ENCODE data around the gene CEP89.
"Not testable (repeated sequence)": the region's sequence is repeated elsewhere in the genome, so short reads cannot be mapped to it uniquely, and the experiment has no call there.

The CEP89 gene

DNA sequence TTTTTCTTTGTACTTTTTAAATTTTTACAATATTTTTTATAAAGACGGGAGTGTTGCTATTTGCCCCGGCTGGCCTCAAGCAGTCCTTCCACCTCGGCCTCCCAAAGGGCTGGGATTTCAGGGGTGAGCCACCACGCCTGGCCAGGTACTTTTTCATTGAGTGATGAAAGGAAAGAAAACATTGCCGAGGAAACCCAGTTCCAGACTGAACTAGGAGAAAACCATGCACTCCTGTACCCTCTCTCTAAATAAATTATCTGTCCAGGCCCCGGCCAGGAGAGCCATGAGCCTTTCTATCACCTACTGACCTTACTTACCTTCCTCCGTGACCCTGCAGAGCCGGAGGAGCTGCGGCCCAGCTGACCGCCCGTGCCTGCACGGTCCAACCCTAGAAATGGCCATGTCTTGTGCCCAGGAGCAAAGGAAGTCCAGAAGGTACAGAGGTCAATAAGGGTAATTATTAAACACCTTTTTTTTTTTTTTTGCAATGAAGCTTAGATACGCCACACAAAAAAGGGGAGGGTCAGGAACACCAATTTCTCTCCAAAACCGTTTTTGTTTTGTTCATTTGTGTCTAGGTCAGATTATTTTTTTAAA, 102.3 kb downstream of the CEP89 start, which contains the start of gene SLC7A9:
Gene SLC7A9 (minus strand): TSS at position 399 of the 597 bp plus-strand sequence. CDS start 1,233 bp downstream, outside the sequence.
- peak; percentile 23 for DNase-seq (ENCODE audit: low spot score)

DNA sequence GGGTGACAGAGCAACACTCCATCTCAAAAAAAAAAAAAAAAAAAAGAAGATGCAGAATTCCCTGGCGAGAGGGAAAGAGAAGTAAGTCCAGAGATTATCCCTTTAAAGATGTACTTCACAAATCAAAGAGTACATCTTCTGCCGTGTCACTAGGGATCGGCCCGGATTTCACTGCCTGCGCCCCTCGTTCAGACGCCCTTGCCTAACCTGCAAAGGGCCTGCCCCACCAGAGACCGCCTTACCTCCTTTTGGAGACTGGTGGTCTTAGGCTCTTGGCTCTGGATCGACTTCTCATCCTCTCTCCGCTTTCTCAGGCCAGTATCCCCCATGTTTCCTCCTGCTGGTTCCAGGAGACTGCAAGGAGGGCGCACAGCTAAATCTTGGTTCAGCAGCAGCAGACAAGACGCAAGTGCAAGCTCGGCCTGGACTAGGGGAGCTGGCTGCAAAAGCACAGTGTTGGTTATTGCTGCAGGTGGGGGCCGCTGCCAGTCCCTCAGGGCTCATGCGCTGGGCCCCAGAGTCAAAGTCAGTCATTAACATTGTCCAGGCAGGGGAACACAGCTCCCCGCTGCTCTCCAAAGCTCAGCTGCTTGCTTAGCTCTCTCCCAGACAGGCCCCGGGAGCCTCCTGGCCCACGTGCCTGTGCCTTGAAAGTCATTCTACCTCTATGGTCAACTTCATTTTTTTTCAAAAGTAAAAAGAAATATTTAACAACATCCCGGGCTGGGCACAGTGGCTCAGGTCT, 103.4 kb downstream of the CEP89 start:
- DNase-seq (ENCODE audit: low spot score) = no peak

DNA sequence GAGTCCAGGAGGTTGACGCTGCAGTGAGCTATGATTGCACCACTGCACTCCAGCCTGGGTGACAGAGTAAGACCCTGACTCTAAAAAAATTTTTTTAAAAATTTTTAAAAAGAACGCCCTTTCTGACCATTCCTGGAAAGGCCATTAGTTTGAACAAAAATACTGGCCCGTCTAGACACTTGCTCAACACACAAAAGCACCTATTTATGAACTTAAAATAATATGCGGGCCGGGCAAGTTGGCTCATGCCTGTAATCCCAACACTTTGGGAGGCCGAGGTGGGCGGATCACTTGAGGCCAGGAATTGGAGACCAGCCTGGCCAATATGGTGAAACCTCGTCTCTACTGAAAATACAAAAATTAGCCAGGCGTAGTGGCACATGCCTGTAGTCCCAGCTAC, 104.3 kb downstream of the CEP89 start:
- not testable (repeated sequence) for DNase-seq (ENCODE audit: low spot score)

DNA sequence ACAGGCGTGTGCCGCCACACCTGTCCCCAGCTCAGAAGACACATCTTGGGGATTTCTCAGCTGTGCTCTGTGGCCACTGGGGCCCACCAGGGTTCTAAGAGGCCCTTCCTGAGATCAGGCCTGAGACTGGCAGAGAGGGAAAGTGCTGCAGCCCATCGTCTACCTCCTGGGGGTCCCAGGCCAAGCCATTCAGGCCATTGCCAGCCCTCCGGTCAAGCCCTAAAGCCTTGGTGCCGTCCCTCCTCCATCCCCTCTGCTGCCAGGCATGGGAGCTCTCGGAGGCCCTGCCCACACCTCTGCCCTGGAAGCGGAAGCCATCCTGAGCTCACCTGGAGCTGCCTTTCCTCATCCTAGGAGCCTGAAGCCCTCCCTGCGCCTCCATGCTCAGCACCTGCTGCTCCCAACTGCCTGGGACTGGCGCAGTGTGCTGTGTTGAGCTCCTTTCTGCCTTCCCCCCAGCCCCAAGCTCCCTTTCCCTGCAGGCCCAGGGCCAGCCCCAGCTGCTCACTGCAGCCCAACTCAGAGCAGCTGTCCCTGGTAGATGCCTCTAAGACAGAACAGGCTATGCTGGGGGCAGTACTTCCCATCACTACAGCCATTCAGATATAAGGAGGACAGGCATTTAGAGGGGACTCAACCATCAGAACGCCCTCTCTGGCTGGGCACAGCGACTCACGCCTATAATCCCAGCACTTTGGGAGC, 105.0 kb downstream of the CEP89 start:
- no peak for DNase-seq (ENCODE audit: low spot score)

DNA sequence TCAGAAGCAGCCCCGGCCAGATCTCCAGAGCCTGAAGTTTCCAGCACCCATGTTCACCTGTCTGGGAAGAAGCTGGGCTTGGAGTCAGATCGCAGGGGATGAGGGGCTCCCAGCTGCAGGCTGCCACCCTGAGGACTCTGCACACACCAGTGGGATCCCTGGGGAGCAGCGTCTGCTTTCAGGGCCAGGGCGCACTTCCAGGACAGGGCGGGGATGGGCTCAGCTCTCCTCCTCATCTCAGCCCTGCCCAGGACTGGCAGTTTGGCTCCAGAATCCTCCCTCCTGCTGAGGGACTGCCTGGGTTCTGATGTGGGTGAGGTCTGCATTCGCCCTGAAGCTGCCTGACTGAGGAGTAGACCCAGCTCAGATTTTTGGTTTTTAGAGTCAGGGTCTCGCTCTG, 105.7 kb downstream of the CEP89 start:
- DNase-seq (ENCODE audit: low spot score) = no peak

DNA sequence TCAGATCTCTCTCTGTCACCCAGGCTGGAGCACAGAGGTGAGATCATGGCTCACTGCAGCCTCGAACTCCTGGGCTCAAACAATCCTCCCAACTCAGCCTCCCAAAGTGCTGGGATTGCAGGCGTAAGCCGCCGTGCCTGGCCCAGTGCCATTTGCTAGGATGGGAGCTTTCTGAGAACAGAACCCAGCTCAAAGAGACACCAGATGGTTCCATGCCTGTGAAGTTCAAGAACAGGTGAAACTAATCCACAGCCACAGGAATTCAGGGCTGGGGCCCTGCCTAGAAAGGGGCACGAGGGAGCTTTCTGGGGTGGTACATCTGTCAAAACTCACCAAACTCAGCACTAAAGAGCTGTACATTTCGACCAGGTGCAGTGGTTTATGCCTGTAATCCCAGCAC, 106.4 kb downstream of the CEP89 start:
- DNase-seq (ENCODE audit: low spot score) = no peak

DNA sequence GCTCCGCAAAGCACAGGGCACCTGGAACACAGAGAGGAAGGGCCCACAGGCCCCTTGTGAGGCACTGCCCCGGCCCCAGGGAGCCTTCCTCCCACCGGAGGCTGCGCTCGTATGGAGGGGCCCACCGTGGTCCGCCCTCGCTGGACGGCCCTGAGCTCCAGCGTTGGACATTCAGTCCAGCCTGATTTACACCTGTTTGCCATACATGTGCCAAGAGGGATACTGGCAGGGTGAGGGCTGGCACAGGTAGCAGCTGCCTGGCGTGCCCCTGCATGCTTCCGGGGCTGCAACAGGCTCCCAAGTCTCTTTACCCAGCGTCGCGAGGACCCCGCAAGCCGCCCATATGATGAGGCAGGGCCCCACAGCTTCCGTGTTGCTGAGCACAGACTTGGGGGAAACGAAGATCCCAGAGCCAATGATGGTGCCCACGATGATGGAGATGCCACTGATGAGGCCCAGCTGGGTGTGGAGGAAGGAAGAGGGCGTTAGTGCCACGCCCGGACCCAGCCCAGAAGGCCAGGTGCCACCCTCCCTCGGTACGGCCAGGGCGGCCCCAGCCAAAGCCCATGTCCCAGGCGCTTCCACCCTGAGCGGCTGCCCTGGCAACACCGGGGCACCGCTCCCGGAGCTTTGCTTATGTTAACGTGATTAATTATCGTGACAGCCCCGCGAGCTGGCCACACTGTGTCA, 107.3 kb downstream of the CEP89 start:
- DNase-seq (ENCODE audit: low spot score) = no peak

DNA sequence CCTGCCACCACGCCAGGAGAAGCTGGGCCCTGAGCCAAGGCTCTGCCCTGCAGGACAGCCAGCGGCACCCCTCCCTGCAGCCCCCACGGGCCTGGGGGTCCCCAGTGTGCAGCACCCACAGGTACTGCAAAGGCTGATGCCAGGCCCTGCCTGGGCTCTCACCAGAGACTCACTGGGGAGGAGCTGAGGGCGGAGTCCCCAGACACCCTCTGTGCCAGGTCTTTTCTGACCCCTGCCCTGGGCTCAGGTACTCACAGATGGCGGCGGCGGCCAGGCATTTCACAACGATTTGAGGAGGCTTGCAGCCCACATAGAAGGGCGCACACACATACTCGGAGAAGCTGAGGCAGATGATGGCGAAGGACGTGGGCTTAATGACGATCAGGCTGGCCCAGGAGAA, 107.9 kb downstream of the CEP89 start:
- no peak for DNase-seq (ENCODE audit: low spot score)

DNA sequence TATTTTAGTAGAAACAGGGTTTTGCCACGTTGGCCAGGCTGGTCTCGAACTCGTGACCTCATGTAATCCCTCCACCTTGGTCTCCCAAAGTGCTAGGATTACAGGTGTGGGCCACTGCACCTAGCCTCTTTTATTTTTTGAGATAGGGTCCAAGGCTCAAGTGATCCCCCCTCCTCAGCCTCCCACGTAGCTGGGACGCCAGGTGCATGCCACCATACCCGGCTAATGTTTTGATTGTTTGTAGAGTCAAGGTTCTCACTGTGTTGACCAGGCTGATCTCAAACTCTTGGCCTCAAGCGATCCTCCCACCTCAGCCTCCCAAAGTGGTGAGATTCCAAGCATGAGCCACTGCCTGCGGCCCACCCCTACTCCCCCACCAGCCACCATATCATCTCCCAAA, 108.5 kb downstream of the CEP89 start:
- no peak for DNase-seq (ENCODE audit: low spot score)

DNA sequence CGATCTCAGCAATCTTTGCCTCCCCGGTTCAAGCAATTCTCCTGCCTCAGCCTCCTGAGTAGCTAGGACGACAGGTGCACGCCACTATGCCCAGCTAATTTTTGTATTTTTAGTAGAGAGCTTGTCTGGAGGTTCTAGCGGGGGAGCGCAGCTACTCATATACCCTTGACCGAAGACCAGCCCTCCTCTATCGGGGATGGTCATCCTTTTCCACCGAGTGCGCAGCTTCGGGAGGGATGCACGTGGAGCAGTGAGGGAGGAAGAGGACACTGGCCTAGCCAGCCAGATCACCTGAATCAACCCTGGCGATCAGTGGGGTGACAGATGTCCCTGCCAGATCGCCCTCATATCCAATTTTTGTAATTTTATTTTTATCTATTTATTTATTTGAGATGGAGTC, 109.0 kb downstream of the CEP89 start:
- DNase-seq (ENCODE audit: low spot score) = no peak

DNA sequence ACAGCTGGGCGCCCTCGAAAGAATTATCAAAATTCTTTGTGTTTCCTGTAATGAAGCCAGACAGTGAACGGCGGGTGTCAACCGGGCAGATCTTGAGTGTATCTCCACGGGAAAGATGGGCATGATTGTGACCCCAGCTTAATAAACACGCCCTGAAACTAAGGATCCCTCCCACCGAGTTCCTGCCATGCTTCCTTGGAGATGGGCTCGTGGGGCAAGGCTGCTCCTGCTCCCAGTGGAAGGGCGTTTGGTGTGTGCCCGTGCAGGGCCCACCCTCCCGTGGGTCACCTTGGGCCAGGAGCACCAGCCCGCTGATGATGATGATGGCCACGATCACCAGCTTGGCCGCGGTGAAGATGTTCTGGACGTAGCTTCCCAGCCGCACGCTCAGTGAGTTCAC, 109.6 kb downstream of the CEP89 start:
- no peak for DNase-seq (ENCODE audit: low spot score)

DNA sequence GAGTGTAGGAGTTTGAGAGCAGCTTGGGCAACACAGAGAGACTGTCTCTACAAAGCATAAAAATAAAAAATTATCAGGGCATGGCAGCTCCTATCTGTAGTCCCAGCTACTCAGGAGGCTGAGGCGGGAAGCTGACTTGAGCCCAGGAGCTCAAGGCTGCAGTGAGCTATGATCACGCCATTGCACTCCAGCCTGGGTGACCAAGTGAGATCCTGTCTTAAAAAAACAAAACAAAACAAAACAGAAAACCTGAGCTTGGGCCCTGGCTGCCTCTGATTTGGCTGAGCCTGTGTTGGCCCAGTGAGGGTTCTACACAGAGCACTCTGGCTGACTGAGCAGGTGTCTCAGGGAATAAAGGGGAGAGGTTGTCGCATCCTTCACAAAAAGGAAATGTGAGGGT, 110.2 kb downstream of the CEP89 start:
- DNase-seq (ENCODE audit: low spot score) = no peak

DNA sequence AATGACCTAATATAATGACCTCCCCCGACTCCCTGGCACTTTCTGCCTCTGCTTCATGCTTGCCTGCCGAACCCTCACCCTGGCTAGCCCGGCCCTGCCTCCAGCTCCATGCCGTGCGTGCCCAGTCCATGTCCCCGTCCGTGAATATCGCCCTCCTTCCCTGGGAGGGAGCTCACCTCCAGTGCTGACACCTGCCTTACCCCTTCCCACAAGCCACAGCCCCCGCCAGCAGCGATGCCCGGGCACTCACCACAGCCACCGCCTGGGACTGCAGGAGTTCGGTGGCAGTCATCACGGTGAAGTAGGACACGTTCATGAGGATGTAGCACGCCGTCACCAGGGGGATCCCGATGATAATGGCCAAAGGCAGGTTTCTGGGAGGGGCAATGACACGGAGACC, 112.2 kb downstream of the CEP89 start:
- no peak for DNase-seq (ENCODE audit: low spot score)

DNA sequence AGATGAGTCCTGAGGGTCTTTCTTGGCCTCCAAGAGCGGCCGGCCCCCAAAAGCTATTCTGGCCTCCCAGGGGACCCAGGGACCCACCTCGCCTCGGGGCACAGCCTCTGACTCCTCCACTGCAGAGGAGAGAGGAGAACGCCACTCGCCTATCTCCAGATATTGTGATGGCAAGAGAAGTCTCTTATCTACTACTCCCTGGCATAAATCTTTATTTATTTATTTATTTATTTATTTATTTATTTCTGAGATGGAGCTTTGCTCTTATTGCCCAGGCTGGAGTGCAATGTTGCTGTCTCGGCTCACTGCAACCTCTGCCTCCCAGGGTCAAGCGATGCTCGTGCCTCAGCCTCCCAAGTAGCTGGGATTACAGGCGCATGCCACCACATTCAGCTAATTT, 113.2 kb downstream of the CEP89 start:
- DNase-seq (ENCODE audit: low spot score) = no peak

DNA sequence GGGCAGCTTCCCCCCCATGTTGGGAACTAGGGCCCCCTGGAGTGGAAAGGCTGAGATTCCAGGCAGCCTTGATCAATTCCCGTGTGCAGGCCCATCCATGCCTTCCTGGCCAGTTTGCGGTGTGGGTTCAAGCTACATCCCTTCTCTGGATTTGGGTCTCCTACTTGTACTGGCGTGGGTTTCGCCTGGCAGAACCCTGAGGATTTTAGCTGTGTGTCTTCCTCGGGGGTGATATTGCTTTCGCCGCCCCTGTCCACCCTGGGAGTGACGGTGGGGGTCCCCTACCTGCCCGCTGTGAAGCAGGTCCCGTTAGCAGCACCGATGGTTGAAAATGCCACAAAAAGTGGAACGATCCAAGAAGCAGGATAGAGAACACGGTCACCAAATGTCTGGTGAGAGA, 113.6 kb downstream of the CEP89 start:
- DNase-seq (ENCODE audit: low spot score) = no peak

DNA sequence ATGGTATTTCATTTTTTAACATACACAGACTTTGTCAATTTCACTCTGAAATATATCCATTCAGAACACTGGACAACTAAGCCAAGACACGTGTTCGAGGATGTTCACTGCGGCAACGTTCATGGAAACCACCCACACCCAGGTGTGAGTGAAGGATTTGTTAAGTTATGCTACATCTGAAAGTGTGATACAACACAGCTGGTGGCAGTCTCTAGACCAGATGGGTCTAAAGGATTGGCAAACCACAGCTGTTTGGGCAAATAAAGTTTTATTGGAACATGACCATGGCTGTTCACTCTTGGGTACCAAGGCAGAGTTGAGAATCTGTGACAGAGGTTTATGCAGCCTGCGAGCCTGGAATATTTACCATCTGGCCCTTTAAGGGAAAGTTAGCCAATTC, 114.2 kb downstream of the CEP89 start:
- no peak for DNase-seq (ENCODE audit: low spot score)

DNA sequence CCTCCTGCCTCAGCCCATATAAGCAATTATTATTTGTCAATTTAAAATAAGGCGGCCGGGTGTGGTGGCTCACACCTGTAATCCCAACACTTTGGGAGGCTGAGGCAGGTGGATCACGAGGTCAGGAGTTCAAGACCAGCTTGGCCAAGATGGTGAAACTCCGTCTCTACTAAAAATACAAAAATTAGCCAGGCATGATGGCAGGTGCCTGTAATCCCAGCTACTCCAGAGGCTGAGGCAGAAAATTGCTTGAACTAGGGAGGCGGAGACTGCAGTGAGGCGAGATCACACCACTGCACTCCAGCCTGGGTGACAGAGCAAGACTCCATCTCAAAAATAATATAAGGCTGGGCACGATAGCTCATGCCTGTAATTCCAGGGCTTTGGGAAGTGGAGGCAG, 114.9 kb downstream of the CEP89 start:
- not testable (repeated sequence) for DNase-seq (ENCODE audit: low spot score)

DNA sequence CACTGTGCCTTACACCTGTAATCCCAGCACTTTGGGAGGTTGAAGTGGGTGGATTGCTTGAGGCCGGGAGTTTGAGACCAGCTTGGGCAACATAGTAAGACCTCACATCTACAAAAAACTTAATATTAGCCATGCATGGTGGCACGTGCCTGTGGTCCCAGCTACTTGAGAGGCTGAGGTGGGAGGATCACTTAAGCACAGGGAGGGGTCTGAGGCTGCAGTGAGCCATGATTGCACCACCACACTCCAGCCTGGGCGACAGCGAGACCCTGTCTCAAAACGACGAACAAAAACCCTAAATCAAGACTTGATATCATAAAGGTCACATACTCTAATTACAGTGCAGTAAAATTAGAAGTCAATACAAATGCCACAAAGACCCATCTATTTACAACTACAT, 119.5 kb downstream of the CEP89 start:
- DNase-seq (ENCODE audit: low spot score) = no peak

DNA sequence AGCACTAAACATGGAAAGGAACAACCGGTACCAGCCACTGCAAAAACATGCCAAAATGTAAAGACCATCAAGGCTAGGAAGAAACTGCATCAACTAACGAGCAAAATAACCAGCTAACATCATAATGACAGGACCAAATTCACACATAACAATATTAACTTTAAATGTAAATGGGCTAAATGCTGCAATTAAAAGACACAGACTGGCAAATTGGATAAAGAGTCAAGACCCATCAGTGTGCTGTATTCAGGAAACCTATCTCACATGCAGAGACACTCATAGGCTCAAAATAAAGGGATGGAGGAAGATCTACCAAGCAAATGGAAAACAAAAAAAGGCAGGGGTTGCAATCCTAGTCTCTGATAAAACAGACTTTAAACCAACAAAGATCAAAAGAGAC, 123.7 kb downstream of the CEP89 start:
- DNase-seq (ENCODE audit: low spot score) = not testable (repeated sequence)

DNA sequence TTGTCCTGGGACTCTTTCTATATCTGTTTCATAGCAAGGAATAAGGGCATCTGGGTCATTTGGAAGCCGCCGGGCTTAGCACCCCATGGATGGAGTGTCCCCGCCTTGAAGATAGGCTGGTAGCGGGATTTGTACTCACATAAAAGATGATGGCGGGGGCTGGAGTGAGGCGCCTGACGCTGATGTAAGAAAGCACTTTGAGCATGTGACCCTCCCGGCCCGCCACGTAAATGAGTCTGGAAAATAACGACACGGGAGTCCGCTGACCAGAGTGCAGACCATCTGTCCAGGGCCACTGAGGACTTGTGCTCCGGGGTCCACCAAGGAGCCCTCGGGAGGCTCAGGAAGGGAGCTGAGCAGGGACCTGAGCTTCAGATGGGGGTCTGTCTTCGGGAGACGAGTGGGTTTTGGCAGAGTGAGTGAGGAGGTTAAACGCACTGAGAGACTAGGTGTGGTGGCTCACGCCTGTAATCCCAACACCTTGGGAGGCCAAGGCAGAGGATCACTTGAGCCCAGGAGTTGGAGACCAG, 128.0 kb downstream of the CEP89 start:
- DNase-seq (ENCODE audit: low spot score) = no peak

DNA sequence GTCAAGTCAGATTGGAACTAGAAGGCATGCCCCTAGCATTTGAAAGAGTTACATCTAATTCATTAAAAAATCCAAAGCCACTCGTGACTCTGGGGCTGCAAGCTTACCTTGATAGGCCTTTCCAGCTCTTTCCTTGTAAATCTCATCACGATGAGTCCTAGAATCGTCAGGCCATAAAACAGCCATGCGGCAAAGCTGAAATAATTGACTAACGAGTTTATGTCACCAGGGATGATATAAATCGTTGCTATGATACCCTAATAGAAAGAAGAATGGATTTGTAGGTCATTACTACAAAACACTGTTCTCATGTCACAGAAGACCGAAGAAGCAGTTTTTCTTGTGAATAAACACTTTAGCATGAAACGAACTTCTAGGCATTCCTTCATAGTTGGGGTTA, 129.7 kb downstream of the CEP89 start:
- no peak for DNase-seq (ENCODE audit: low spot score)

DNA sequence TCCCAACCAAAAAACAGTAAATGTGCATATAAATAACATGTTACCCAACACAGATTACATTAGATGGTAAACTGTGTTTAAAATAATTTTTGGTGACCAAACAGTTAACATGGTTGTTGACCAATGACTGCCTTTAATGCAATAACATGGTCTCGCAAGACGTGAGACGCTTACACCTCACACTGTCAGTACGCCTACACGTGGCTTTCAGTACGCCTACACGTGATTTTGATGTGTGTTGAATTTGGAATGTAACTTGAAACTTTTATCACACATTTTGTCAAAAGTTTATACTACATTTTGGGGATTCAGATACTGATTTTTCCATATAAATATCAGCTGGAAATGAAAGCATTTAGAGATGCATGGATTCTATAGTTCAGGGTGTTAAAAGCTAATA, 134.2 kb downstream of the CEP89 start:
- no peak for DNase-seq (ENCODE audit: low spot score)
